Panc1 (cell line): ENCODE results near the gene CCDC144A. TPM values are rescaled to one million over a fixed set of nuclear protein-coding genes. Genes with fewer than 3 reads are reported as not detected.
"Not testable (repeated sequence)": the region's sequence is repeated elsewhere in the genome, so short reads cannot be mapped to it uniquely, and the experiment has no call there.

Experiments used
- ATAC-seq: fragments of 200-7000 bp; cut with Tn5 transposase; 2 replicates; pipeline ENCODE4 v1.9.1; 2020; ENCODE audit warnings: mild to moderate bottlenecking, moderate library complexity
- Bru-seq: library from RNA; stranded (reverse); fragments of 400-500 nt; gene quantifications from one replicate; lab custom pipeline; 2021; lab: Mats Ljungman, UMichigan
- BruChase-seq, 2 experiments: library from RNA; stranded (reverse); fragments of 400-500 nt; gene quantifications; one replicate each; lab custom pipeline; 2021; lab: Mats Ljungman, UMichigan
- BruUV-seq: library from RNA; stranded (reverse); fragments of 400-500 nt; replicated peaks from 2 replicates; lab custom pipeline; 2021; lab: Mats Ljungman, UMichigan
- CTCF ChIA-PET: fragments of 300-600 bp; sonication (Branson Sonifier 250); formaldehyde crosslinking; loops from one replicate; lab custom pipeline; 2022; ENCODE audit warnings: antibody characterized with exemption; lab: Charles Lee
- POLR2A ChIA-PET: fragments of 300-600 bp; sonication (Branson Sonifier 250); formaldehyde crosslinking; loops from one replicate; lab custom pipeline; 2022; ENCODE audit warnings: antibody characterized with exemption; lab: Charles Lee
- DNase-seq: peaks from one replicate; pipeline ENCODE4 v3.0.0-alpha.2; 2010; ENCODE audit warnings: low read depth, low spot score
- H3K27ac ChIP-seq: 2 replicates; pipeline ENCODE4 v1.5.1; 2011; ENCODE audit warnings: mild to moderate bottlenecking, low read length, inconsistent platforms
- H3K27me3 ChIP-seq: fragments of 200-500 bp; sonication (Bioruptor generic); 2 replicates; pipeline ENCODE4 v1.6.0; 2014; ENCODE audit warnings: low read length, inconsistent platforms; ENCODE audit not compliant: control insufficient read depth, insufficient read depth
- H3K36me3 ChIP-seq: fragments of 200-500 bp; sonication (Bioruptor generic); 2 replicates; pipeline ENCODE4 v1.5.1; 2014; ENCODE audit warnings: inconsistent platforms, mild to moderate bottlenecking, low read length, moderate library complexity; ENCODE audit not compliant: control insufficient read depth, insufficient read depth
- H3K4me1 ChIP-seq: 2 replicates; pipeline ENCODE4 v1.5.1; 2011; ENCODE audit warnings: inconsistent platforms, mild to moderate bottlenecking, low read length, moderate library complexity; ENCODE audit not compliant: control insufficient read depth, insufficient read depth
- H3K4me3 ChIP-seq, 2 experiments: 2 replicates each; pipeline ENCODE4 v1.5.1; 2011 to 2012; ENCODE audit warnings: low read depth in 2 of 2, low read length in 2 of 2, mild to moderate bottlenecking in 2 of 2, inconsistent platforms in 1 of 2, moderate library complexity in 1 of 2
- H3K9me3 ChIP-seq: fragments of 200-500 bp; sonication (Bioruptor generic); 2 replicates; pipeline ENCODE4 v1.5.1; 2014; ENCODE audit warnings: low read depth, mild to moderate bottlenecking, inconsistent platforms, low read length, moderate library complexity; ENCODE audit not compliant: control insufficient read depth, insufficient read depth
- POLR2AphosphoS5 ChIP-seq: IDR thresholded peaks from 2 replicates; pipeline ENCODE4 v1.6.1; 2012; ENCODE audit warnings: mild to moderate bottlenecking, low read depth, low read length, moderate library complexity
- SIN3A ChIP-seq: IDR thresholded peaks from 2 replicates; pipeline ENCODE4 v1.6.1; 2012; ENCODE audit warnings: low read depth, mild to moderate bottlenecking, low read length, moderate library complexity, borderline replicate concordance; ENCODE audit not compliant: insufficient read depth
- TCF7L2 ChIP-seq: IDR thresholded peaks from 2 replicates; pipeline ENCODE4 v1.6.1; 2011; ENCODE audit warnings: mild to moderate bottlenecking, low read depth, low read length, inconsistent platforms
- in situ Hi-C: cut with HindIII; loops from 2 replicates; pipeline ENCODE4 v1.10.0; 2016; ENCODE audit warnings: low sequenced_read_pairs, low pct_unique_long_range_greater_than_20kb
- intact Hi-C: fragments of 100-400 bp; cut with micrococcal nuclease; formaldehyde crosslinking; loops from one replicate; pipeline ENCODE4 v1.10.0; 2022; ENCODE audit not compliant: unreplicated experiment
- long read RNA-seq: library from polyadenylated mRNA; unstranded; transcript quantifications from one replicate; pipeline ENCODE4 v2.0.0, GENCODE V29; 2021; ENCODE audit not compliant: unreplicated experiment
- polyA plus RNA-seq: library from polyadenylated mRNA; unstranded; fragments of >200 nt; gene quantifications from one replicate; pipeline ENCODE4 v1.2.1, GENCODE V29; 2012; ENCODE audit warnings: missing spikeins; ENCODE audit not compliant: insufficient read length
- total RNA-seq: library from RNA; stranded (reverse); gene quantifications from one replicate; pipeline ENCODE4 v1.2.1, GENCODE V29; 2021; ENCODE audit not compliant: unreplicated experiment
- TF ChIP-seq, protein P1 (sequence below): fragments of 450-650 bp; IDR thresholded peaks from 2 replicates; pipeline ENCODE4 v1.5.1; 2017; ENCODE audit warnings: mild to moderate bottlenecking
- TF ChIP-seq, protein P2 (sequence below), 2 experiments: IDR thresholded peaks; 2 replicates each; pipeline ENCODE4 v1.6.1; 2011 to 2012; ENCODE audit warnings: low read depth in 2 of 2, control low read depth in 1 of 2, low read length in 1 of 2, mild to moderate bottlenecking in 1 of 2, moderate library complexity in 1 of 2; ENCODE audit not compliant: insufficient read depth in 1 of 2

Gene CCDC144A, protein sequence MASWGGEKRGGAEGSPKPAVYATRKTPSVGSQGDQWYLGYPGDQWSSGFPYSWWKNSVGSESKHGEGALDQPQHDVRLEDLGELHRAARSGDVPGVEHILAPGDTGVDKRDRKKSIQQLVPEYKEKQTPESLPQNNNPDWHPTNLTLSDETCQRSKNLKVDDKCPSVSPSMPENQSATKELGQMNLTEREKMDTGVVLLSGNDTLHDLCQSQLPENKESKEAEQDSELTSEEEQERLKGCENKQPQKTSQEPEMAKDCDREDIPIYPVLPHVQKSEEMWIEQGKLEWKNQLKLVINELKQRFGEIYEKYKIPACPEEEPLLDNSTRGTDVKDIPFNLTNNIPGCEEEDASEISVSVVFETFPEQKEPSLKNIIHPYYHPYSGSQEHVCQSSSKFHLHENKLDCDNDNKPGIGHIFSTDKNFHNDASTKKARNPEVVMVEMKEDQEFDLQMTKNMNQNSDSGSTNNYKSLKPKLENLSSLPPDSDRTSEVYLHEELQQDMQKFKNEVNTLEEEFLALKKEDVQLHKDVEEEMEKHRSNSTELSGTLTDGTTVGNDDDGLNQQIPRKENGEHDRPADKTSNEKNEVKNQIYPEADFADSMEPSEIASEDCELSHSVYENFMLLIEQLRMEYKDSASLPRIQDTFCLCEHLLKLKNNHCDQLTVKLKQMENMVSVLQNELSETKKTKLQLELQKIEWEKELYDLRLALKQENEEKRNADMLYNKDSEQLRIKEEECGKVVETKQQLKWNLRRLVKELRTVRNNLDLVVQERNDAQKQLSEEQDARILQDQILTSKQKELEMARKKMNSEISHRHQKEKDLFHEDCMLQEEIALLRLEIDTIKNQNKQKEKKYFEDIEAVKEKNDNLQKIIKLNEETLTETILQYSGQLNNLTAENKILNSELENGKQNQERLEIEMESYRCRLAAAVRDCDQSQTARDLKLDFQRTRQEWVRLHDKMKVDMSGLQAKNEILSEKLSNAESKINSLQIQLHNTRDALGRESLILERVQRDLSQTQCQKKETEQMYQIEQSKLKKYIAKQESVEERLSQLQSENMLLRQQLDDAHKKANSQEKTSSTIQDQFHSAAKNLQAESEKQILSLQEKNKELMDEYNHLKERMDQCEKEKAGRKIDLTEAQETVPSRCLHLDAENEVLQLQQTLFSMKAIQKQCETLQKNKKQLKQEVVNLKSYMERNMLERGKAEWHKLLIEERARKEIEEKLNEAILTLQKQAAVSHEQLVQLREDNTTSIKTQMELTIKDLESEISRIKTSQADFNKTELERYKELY (N-terminal part only)
- total RNA-seq, result 0.57 TPM
- polyA plus RNA-seq, result 0.39 TPM
- Bru-seq, nascent RNA, result percentile 19 among the genes with signal in this experiment
- BruChase-seq, experiment 1, labeled RNA remaining after a 2-hour chase, result percentile 33 among the genes with signal in this experiment
- BruChase-seq, experiment 2, labeled RNA remaining after a 6-hour chase, result percentile 42 among the genes with signal in this experiment
- long read RNA-seq, result 0 reads

DNA sequence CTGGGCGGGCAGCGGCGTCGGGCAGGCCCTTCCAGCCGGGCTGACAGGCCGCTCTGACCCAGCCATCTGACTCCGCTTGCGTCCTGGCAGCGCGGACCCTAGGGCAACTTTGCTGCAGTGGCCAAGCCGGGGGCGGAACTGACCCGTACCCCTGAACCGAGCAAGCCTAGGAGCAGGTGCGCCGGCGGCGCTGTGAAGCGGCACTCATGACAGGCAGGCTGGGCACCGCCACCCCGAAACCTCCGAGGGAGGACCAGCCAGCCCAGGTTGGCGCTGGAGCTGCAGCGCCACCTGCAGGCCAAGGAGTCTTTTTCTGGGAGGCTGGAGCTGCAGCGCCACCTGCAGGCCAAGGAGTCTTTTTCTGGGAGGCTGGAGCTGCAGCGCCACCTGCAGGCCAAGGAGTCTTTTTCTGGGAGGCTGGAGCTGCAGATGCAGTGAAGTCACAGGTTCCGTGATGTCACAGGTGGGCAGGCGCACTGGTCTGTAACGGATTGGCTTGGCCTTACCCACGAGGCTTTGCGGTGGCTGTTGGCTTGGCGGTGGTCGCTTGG is at the start of gene CCDC144A:
Gene CCDC144A (plus strand): TSS at position 511 of the 551 bp plus-strand sequence. CDS start 160 bp downstream, outside the sequence.
- BruUV-seq, in situ Hi-C loops, H3K4me1 ChIP-seq, H3K27ac ChIP-seq, CTCF ChIA-PET, ATAC-seq, H3K4me3 ChIP-seq, intact Hi-C loops, H3K36me3 ChIP-seq, H3K27me3 ChIP-seq, DNase-seq, H3K9me3 ChIP-seq, POLR2A ChIA-PET: not testable (repeated sequence)
- TF ChIP-seq, protein P1, sequence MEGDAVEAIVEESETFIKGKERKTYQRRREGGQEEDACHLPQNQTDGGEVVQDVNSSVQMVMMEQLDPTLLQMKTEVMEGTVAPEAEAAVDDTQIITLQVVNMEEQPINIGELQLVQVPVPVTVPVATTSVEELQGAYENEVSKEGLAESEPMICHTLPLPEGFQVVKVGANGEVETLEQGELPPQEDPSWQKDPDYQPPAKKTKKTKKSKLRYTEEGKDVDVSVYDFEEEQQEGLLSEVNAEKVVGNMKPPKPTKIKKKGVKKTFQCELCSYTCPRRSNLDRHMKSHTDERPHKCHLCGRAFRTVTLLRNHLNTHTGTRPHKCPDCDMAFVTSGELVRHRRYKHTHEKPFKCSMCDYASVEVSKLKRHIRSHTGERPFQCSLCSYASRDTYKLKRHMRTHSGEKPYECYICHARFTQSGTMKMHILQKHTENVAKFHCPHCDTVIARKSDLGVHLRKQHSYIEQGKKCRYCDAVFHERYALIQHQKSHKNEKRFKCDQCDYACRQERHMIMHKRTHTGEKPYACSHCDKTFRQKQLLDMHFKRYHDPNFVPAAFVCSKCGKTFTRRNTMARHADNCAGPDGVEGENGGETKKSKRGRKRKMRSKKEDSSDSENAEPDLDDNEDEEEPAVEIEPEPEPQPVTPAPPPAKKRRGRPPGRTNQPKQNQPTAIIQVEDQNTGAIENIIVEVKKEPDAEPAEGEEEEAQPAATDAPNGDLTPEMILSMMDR, result peak; percentile 74

DNA sequence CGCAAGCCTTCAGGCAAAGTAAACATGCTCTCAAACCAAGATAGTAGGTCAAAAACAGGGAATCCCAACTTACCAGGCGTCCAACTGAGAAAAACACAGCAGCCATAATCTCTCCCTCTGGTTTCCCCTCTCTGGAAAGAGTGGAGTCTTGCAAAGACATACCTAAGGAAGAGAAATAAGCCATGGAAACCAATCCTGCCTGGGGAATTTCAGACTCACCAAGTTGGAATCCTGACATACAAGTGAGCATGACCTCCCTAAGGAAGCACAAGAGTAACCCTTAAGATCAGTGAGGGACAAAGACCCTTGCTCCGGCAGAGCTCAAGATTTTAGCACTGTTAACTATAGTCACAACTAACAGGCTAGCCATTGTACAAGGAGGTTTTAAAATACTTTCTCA is 40.5 kb upstream of the CCDC144A start:
- no peak overlapping the region for H3K27ac ChIP-seq
- ATAC-seq, result no peak
- H3K4me3 ChIP-seq, result no peak overlapping the region
- DNase-seq, result no peak
- peaks cover 3% of the 10 kb centered on the region; the same call in 1 of the 2 replicates for H3K4me1 ChIP-seq
- ChIA-PET CTCF (no interaction called here), POLR2A (no interaction called here)
- TF ChIP-seq POLR2AphosphoS5, result no peak
- TF ChIP-seq, protein P2, sequence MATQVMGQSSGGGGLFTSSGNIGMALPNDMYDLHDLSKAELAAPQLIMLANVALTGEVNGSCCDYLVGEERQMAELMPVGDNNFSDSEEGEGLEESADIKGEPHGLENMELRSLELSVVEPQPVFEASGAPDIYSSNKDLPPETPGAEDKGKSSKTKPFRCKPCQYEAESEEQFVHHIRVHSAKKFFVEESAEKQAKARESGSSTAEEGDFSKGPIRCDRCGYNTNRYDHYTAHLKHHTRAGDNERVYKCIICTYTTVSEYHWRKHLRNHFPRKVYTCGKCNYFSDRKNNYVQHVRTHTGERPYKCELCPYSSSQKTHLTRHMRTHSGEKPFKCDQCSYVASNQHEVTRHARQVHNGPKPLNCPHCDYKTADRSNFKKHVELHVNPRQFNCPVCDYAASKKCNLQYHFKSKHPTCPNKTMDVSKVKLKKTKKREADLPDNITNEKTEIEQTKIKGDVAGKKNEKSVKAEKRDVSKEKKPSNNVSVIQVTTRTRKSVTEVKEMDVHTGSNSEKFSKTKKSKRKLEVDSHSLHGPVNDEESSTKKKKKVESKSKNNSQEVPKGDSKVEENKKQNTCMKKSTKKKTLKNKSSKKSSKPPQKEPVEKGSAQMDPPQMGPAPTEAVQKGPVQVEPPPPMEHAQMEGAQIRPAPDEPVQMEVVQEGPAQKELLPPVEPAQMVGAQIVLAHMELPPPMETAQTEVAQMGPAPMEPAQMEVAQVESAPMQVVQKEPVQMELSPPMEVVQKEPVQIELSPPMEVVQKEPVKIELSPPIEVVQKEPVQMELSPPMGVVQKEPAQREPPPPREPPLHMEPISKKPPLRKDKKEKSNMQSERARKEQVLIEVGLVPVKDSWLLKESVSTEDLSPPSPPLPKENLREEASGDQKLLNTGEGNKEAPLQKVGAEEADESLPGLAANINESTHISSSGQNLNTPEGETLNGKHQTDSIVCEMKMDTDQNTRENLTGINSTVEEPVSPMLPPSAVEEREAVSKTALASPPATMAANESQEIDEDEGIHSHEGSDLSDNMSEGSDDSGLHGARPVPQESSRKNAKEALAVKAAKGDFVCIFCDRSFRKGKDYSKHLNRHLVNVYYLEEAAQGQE (IDR thresholded peaks at IDR 0.05; ENCODE audit: insufficient read depth in 1 of 2, low read depth in 2 of 2, low read length in 1 of 2), result no peak
- TF ChIP-seq, protein P1, result no peak
- no peak for TF ChIP-seq TCF7L2
- TF ChIP-seq SIN3A, result no peak
- no TSS peak for BruUV-seq
- peaks cover under 1% of the 10 kb centered on the region; the same call in 1 of the 2 replicates for H3K9me3 ChIP-seq
- in situ Hi-C loops, result no loop called here
- H3K27me3 ChIP-seq, result no peaks in the 10 kb centered on the region
- intact Hi-C loops, result no loop called here
- H3K36me3 ChIP-seq, result no peaks in the 10 kb centered on the region; the same call in 1 of the 2 replicates
